GM21619 (cell line): ENCODE results near the gene SLC12A5.

Experiments used
- ATAC-seq: cut with Tn5 transposase; IDR thresholded peaks from one replicate; pipeline ENCODE4 v1.9.1; 2021; ENCODE audit not compliant: unreplicated experiment

The SLC12A5 gene

DNA sequence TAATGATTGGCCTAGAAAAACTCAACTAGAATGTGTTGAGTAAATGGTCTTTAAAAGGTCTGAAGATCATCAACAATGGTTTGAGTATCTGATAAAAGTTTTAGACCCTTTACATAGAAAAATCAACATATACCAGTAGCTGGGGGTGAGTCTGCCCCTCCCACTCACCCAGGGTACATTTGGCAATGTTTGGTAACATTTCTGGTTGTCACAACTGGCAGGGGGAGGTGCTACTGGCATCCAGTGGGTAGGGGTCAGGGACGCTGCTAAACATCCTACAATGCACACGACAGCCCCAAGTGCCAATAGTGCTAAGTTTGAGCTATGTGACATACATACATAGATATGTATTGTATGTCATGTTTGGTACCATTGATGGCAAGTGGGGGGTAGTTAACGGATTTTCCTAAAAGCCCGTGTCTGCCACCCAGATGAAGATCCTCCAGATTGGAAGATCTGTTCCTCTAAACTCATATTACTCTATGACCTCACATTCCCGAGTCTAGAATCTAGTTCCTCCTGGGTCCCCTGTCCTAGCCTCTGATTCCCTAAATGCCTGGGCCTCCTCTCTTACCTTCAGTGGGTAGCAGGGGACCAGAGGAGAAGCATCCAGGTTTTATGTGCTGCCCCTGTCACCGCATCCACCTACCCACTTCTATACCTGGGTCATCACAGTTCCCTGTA is 22.9 kb upstream of the SLC12A5 start:
- ATAC-seq: no peak

DNA sequence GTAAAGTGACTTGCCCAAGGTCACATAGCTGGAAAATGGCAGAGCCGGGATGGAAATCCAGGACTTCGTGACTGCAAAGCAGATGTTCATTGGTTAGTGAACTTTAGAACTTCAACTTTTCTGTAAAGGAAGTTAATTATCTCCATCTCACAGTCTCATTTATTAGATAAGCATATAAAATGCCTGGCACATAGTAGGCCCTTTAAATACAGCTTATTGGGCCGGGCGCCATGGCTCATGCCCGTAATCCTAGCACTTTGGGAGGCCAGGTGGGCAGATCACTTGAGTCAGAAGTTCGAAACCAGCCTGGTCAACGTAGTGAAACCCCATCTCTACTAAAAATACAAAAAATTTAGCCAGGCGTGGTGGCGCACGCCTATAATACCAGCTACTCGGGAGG is 22.1 kb upstream of the SLC12A5 start:
- no peak for ATAC-seq

DNA sequence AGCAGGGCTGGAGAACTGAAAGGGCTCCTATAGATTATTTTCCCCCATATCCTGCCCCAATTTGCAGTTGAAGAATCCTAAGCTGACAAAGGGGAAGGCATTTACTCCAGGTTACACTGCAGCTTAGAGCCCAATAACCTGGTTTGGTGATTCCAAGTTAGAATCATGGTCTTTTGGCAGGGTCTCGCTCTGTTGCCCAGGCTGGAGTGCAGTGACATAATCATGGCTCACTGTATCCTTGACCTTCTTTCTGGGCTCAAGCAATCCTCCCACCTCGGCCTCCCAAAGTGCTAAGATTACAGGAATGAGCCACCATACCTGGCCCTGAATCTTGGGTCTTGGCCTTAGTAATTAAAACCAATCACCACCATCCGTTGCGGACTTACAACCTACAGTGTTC is 21.3 kb upstream of the SLC12A5 start:
- ATAC-seq: no peak

DNA sequence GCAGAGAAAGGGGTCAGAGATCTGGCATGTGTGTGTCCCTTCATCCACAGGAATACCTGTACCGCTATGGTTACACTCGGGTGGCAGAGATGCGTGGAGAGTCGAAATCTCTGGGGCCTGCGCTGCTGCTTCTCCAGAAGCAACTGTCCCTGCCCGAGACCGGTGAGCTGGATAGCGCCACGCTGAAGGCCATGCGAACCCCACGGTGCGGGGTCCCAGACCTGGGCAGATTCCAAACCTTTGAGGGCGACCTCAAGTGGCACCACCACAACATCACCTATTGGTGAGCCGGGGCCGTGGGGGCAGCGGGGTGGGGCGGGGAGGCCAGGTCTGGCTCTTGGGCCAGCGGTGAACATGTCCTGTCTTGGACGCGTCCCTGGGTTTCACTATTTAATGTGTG is 19.2 kb upstream of the SLC12A5 start:
- ATAC-seq: no peak

DNA sequence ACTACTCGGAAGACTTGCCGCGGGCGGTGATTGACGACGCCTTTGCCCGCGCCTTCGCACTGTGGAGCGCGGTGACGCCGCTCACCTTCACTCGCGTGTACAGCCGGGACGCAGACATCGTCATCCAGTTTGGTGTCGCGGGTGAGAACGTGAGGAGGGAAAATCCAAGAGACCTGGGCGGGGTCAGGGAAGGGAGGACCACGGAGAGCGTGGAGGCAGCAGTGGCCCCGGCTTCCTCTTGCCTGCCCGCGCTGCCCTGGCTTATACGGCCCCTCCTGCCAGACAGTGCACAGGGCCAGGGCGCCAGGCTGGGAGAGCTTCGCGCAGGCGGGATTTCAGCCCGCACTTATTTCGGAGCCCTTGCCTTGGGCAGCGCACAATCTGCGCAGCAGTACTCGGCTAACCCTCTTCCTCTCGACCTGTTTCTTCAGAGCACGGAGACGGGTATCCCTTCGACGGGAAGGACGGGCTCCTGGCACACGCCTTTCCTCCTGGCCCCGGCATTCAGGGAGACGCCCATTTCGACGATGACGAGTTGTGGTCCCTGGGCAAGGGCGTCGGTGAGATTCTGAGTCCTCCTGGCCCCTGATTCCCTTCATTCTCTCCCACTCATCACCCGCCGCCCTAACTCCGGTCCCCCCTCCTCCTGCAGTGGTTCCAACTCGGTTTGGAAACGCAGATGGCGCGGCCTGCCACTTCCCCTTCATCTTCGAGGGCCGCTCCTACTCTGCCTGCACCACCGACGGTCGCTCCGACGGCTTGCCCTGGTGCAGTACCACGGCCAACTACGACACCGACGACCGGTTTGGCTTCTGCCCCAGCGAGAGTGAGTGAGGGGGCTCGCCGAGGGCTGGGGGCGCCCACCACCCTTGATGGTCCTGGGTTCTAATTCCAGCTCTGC is 18.3 kb upstream of the SLC12A5 start:
- ATAC-seq: no peak

DNA sequence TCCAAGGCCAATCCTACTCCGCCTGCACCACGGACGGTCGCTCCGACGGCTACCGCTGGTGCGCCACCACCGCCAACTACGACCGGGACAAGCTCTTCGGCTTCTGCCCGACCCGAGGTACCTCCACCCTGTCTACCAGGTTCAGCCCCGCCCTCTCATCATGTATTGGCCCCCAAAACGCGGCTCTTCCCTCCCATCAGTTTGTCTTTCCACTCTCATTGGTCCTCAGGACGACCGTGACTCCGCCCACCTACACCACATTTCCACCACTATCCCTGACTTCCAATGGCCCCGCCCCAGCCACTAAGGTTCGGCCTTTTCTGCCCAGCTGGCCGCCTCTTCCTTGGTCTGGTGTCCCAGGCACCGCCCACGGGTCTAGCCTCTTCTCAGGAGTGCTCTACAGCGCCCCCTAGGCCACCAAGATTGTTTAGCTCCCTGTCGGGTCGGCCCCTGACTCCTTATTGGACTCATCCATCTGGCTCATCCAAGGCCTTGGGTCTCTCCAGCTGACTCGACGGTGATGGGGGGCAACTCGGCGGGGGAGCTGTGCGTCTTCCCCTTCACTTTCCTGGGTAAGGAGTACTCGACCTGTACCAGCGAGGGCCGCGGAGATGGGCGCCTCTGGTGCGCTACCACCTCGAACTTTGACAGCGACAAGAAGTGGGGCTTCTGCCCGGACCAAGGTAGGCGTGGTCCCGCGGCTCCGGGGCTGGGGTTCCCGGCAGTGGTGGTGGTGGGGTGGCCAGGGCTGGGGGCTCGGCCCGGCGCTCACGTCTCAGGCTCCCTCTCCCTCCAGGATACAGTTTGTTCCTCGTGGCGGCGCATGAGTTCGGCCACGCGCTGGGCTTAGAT is 17.2 kb upstream of the SLC12A5 start:
- no peak for ATAC-seq

DNA sequence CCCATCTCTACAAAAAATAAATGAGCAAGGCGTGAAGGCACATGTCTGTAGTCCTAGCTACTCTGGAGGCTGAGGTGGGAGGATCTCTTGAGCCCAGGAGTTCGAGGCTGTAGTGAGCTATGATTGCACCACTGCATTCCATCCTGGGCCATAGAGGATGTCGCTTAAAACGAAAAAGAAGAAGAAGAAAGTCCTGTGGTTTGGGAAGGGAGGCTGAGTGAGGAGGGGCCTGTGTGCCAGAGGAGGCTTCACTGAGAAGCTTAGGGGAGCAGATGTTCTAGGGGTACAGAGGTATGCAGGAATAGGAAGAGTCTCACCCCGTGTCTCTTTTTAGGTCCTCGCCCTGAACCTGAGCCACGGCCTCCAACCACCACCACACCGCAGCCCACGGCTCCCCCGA is 16.1 kb upstream of the SLC12A5 start:
- no peak for ATAC-seq

DNA sequence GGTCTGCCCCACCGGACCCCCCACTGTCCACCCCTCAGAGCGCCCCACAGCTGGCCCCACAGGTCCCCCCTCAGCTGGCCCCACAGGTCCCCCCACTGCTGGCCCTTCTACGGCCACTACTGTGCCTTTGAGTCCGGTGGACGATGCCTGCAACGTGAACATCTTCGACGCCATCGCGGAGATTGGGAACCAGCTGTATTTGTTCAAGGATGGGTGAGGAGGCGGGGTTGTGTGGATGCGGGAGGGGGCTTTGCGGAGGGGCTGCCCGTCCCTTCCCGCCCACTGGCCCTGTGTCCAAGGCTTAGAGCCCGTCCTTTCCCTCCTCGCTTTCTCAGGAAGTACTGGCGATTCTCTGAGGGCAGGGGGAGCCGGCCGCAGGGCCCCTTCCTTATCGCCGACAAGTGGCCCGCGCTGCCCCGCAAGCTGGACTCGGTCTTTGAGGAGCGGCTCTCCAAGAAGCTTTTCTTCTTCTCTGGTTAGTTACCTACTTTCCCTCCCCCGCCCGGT is 15.6 kb upstream of the SLC12A5 start:
- no peak for ATAC-seq

DNA sequence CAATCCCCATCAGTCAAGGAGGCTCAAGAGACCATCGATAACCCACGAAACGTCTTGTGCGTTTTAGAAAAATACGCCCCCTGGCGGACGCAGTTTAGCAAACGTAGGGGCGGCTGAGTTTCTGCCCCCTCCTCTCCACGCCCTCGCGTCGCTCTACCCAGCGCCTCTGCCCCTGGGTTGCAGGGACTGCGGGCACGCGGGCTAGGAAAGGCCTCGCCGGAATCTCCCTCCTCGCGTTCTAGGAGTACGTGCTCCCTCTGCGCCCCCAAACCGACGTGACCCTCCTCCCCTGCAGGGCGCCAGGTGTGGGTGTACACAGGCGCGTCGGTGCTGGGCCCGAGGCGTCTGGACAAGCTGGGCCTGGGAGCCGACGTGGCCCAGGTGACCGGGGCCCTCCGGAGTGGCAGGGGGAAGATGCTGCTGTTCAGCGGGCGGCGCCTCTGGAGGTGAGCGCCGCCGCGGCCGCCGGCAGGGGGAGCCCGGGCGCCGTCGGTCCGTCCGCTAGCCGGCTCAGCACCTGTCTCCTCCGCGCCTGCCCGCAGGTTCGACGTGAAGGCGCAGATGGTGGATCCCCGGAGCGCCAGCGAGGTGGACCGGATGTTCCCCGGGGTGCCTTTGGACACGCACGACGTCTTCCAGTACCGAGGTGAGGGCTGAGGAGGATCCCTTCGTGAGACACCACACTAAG is 15.0 kb upstream of the SLC12A5 start:
- peak; percentile 64 for ATAC-seq

DNA sequence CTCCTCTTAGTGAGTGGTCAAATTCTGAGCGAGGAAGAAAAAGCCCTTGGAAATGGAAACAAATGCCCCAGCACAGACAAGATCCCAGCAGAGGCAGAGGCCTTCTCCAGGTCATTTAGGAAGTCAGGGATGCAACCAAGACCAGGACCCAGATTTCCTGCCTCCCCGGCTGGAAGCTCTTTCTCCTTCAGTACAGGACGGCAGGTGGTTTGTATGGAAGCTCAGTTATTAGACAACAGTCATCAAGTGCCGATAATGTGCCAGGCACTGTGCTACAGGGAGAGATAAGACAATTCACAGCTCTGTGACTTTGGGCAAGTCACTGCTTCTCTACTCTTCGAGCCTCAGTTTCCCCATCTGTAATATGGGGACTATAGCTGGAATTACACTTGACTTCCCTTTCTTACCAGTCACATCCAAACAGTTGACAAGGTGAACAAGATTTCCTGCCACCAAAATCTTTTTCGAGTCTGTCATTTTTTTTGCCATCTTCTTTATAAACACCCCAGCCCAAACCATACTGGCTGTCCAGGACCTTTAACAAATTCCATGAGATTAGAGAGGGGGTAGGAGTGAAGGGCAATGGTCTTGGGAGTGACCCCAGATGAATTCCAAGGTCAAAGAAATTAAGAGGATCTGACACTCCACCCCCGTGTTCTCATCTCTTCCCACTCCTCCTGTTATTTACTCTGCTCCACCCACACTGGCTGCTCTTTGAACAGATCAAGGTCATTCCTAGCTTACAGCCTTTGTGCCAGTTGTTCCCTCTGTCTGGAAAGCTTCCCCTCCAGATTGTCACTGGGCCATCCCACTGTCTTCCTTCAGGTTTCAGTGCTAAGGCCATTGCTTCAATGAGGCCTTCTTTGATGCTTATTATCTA is 14.3 kb upstream of the SLC12A5 start:
- ATAC-seq: no peak

DNA sequence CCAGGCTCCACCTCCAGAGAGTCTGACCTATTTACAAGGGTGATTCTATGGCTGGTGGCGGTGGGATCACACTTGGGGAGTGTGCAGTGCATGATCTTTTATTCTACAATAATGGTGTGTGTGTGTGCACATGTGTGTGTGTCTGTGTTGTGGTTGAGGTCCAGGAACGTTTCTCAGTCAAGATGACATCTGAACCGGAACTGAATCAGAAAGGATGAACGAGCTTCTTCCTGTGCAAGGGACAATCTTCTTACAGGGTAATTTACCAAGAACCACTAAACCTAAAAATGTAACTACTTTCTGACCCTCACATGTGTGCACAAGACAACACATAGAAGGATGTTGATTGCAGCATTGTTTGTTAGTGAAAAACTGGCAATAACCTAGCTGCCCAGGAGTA is 11.7 kb upstream of the SLC12A5 start:
- no peak for ATAC-seq

DNA sequence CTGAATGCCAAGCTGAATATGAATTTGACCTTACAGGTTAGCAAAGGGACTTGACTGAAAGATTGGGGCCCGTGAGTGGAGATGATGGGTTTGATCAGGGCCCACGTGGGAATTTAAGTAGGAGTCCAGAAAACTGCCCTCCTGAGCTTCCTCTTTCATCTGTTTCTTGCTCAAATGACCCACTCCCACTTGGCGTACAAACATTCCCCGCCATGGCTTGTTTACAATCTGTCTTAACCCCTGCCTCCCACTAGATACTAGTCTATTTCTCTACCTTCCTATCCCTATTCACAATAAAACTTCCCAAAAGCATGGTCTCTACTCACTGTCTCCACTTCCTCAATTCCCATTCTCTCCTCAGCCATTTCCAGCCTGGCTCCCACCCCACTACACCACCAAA is 10.9 kb upstream of the SLC12A5 start:
- ATAC-seq: no peak

DNA sequence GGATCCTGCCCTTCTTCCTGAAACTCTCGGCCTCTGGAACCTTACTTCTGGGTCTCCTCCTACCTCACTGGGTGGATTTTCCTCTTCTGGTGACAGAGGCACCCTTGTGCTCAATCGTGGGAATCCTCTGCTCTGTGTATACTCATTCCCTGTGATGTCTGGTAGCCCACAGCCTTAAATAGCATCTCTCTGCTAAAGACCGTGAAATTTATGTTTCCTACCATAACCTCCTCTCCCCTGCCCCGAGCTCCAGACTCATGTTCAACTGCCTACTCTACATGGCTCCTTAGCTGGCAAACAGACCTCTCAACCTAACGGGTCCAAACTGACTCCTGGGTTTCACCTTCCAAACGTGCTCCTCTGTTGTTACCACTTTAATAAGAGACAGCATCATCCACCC is 10.4 kb upstream of the SLC12A5 start:
- no peak for ATAC-seq

DNA sequence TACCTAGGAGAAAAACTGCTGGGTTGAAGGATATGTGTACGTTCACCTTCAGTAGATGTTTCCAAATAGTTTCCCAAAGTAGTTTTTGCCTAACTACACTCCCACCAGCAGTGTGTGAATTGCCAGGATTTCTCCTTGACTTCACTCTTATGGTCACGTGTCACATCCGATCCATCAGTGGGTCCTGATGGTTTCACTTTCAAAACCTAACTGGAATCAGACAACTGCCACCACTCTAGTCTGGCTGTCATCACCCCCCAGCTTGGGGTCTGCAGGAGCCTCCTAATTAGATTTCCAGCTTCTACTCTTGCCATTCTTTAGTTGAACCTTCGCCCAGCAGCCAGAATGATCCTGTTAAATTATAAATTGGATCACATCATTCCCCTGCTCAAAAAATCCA is 8.5 kb upstream of the SLC12A5 start:
- ATAC-seq: no peak

DNA sequence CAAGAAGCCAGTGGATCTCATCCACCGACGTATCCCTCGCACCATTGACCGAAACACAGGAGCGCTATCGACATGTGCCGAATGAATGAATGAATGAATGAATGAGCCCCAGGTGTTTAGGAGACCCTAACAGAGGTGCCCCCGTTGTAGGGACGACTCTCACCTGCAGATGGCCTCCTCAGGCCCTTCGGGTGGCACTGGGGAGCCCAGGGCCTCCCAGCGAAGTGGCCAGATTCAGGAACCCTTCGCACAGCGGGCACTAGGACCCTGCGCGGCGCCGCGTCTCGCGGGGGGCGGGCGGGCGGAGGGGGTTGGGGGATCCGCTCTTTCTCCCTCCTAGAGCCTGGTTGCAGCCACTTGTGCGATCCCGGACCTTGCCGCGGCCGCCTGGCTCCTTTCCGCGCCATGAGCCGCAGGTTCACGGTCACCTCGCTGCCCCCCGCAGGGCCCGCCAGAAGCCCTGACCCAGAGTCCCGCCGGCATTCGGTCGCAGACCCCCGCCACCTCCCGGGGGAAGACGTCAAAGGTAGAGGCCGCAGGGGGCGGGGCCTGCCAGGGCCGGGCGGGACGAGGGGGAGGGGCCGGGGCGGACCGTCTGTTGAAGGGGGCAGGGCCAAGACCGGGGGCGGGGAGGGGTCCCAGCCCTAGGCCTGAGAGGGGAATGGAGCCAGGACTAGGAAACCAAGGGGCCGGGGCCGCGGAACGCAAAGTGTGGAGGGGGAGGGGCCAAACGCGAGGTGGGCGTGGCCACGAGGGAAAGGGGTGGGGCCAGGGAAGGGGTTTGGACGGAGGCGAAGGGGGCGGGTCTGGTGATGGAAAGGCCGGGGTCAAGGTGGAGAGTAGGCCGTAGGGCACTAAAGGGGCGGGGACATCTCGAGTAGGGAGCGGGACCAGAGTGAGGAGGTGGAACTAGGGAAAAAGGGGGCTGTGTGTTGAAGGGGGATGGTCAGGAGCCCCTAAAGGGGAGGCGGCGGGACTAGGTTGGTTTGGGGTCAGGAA is 7.4 kb upstream of the SLC12A5 start:
- ATAC-seq: no peak

DNA sequence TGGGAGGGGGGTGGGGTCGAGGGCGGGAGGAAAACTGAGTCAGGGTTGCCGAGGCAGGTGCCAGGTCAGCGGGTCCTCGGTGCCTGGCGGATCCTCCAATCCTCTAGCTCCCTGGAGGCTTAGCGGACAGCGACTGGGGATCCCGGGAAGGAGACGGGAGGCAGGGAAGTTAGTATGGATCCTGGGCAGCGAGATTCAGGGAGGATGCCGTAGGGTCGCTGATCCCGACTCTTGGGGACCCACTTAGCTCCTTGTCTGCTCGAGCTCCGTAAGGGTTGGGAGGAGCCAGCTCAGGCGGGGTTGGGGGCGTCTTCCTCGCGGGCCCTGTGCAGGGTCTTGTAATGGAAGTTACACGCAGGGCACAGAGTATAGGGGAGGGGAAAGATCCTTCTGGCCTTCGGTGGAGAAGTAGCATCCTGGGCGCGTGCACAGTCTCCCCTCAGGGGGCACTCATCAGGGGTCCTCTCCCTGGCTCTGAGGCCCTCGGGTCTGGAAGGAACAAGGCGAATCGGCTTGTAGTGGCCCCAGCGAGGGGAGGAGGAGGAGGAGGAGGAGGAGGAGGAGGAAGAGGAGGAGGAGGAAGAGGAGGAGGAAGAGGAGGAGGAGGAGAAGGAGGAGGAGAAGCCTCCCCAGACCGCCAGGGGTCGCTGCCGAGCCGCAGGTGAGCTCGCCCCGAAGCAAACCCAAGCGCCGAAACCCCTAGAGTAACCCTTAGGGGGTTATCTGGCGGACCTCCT is 6.4 kb upstream of the SLC12A5 start:
- no peak for ATAC-seq

DNA sequence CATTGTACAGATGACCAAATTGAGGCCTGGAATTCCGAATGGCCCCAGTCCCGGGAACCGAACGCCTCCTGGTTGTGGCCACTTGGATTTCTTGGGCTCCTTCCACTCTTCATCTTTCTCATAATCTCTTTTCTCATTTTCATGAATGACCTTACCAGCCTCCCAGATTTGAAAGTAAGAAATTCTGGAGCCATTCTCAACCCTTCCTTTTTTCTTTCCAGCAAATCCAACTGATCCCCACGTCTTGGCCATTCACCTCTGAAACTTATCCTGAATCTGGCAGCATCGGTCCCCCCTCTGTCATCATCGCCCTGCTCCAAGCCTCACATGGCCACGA is 5.9 kb upstream of the SLC12A5 start:
- ATAC-seq: no peak

DNA sequence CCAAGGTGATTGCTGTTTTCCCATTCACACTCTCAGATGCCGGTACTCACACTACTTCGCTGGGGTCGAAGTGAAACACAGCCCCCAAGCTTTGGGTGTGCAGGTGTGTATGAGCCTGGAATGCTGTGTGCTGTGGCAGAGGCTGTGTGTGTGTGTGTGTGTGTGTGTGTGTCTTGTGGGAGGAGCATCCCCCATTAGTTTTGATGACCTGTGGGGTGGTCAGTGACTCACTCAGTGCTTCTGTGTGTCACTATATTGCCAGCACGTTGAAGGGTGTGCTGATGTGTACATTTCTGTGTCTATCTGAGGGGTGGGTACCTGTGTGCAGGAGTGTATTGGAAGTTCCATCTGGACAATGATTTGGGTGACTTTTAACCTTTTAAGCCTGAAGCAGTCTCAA is 5.0 kb upstream of the SLC12A5 start:
- ATAC-seq: no peak
